Immature natural killer cell (primary cell): ENCODE results near the gene SH3D19. TPM values are rescaled to one million over a fixed set of nuclear protein-coding genes. Genes with fewer than 3 reads are reported as not detected.
"Not testable (repeated sequence)": the region's sequence is repeated elsewhere in the genome, so short reads cannot be mapped to it uniquely, and the experiment has no call there.

Experiments used
- DNase-seq, 3 donors: peaks; one replicate each; pipeline ENCODE4 v3.0.0; 2022; ENCODE audit warnings: mixed read lengths in 1 of 3
- H3K27ac Mint-ChIP-seq, 6 donors: one replicate each; pipeline ENCODE4 v1.8.0; 2020; ENCODE audit warnings: mixed read lengths in 6 of 6, mild to moderate bottlenecking in 5 of 6, inconsistent platforms in 4 of 6, moderate library complexity in 3 of 6
- H3K27me3 Mint-ChIP-seq, 3 donors: one replicate each; pipeline ENCODE4 v1.8.0; 2020 to 2021; ENCODE audit warnings: low read depth in 3 of 3, mild to moderate bottlenecking in 3 of 3, mixed read lengths in 3 of 3, moderate library complexity in 3 of 3, inconsistent platforms in 1 of 3
- H3K36me3 Mint-ChIP-seq, 3 donors: one replicate each; pipeline ENCODE4 v1.8.0; 2020; ENCODE audit warnings: mixed read lengths in 3 of 3, inconsistent platforms in 2 of 3, mild to moderate bottlenecking in 2 of 3
- H3K4me1 Mint-ChIP-seq, 2 donors: one replicate each; pipeline ENCODE4 v1.8.0; 2020; ENCODE audit warnings: inconsistent platforms in 2 of 2, mild to moderate bottlenecking in 2 of 2, mixed read lengths in 2 of 2, moderate library complexity in 1 of 2
- H3K4me3 Mint-ChIP-seq, 5 donors: one replicate each; pipeline ENCODE4 v1.8.0; 2020; ENCODE audit warnings: mild to moderate bottlenecking in 5 of 5, mixed read lengths in 5 of 5, inconsistent platforms in 3 of 5, moderate library complexity in 3 of 5
- H3K9me3 Mint-ChIP-seq, 6 donors: one replicate each; pipeline ENCODE4 v1.8.0; 2020; ENCODE audit warnings: mild to moderate bottlenecking in 6 of 6, mixed read lengths in 6 of 6, inconsistent platforms in 4 of 6, moderate library complexity in 3 of 6
- polyA plus RNA-seq, 3 donors: library from polyadenylated mRNA; unstranded; fragments of 300-500 nt; fragmentation: Illumina TruSeq; gene quantifications; one replicate each; pipeline ENCODE4 v1.2.3, GENCODE V29; 2021

SH3D19 gene
- polyA plus RNA-seq, 3 donors from 2014 or later: 0.72 to 1.3 TPM; not detected in 1

- H3K36me3 Mint-ChIP-seq: no peaks in the 10 kb centered on the region
- DNase-seq: no peak
- no peak overlapping the region for H3K27ac Mint-ChIP-seq
- peaks cover 0 to 3% (median 1%) of the 10 kb centered on the region in 3 donors for H3K27me3 Mint-ChIP-seq
- H3K4me3 Mint-ChIP-seq: no peak overlapping the region
- H3K9me3 Mint-ChIP-seq: peaks cover 0 to 2% (median 0%) of the 10 kb centered on the region in 6 donors
- H3K4me1 Mint-ChIP-seq: no peaks in the 10 kb centered on the region
Observed at GRCh38 chr4:151251603-151252304, 73.7 kb downstream of the SH3D19 start.

- H3K4me1 Mint-ChIP-seq: no peaks in the 10 kb centered on the region
- no peak overlapping the region for H3K4me3 Mint-ChIP-seq
- DNase-seq: no peak
- no peak overlapping the region for H3K27ac Mint-ChIP-seq
- peaks cover 0 to 3% (median 2%) of the 10 kb centered on the region in 3 donors for H3K27me3 Mint-ChIP-seq
- H3K36me3 Mint-ChIP-seq: no peaks in the 10 kb centered on the region
- no peaks in the 10 kb centered on the region for H3K9me3 Mint-ChIP-seq
Observed at GRCh38 chr4:151250706-151251105, 74.7 kb downstream of the SH3D19 start.

GRCh38 chr4:151248519-151248918, 76.9 kb downstream of the SH3D19 start:
- no peaks in the 10 kb centered on the region for H3K4me1 Mint-ChIP-seq
- peaks cover 0 to 3% (median 3%) of the 10 kb centered on the region in 3 donors for H3K27me3 Mint-ChIP-seq
- H3K4me3 Mint-ChIP-seq: no peak overlapping the region
- no peak for DNase-seq
- no peaks in the 10 kb centered on the region for H3K9me3 Mint-ChIP-seq
- no peak overlapping the region for H3K27ac Mint-ChIP-seq
- no peaks in the 10 kb centered on the region for H3K36me3 Mint-ChIP-seq

GRCh38 chr4:151247395-151247794, 78.0 kb downstream of the SH3D19 start:
- no peak for DNase-seq
- no peaks in the 10 kb centered on the region for H3K36me3 Mint-ChIP-seq
- no peak overlapping the region for H3K4me3 Mint-ChIP-seq
- H3K27ac Mint-ChIP-seq: no peak overlapping the region
- no peaks in the 10 kb centered on the region for H3K9me3 Mint-ChIP-seq
- H3K4me1 Mint-ChIP-seq: no peaks in the 10 kb centered on the region
- H3K27me3 Mint-ChIP-seq: peaks cover 0 to 3% (median 3%) of the 10 kb centered on the region in 3 donors

GRCh38 chr4:151246742-151247141, 78.7 kb downstream of the SH3D19 start:
- H3K4me1 Mint-ChIP-seq: no peaks in the 10 kb centered on the region
- H3K36me3 Mint-ChIP-seq: no peaks in the 10 kb centered on the region
- no peaks in the 10 kb centered on the region for H3K9me3 Mint-ChIP-seq
- no peak for DNase-seq
- no peak overlapping the region for H3K27ac Mint-ChIP-seq
- H3K4me3 Mint-ChIP-seq: no peak overlapping the region
- H3K27me3 Mint-ChIP-seq: peaks cover 0 to 3% (median 3%) of the 10 kb centered on the region in 3 donors

- Mint-ChIP-seq H3K4me3 (no peak overlapping the region), H3K9me3 (no peaks in the 10 kb centered on the region), H3K36me3 (no peaks in the 10 kb centered on the region), H3K27me3 (peaks cover 0 to 2% (median 2%) of the 10 kb centered on the region in 3 donors), H3K4me1 (no peaks in the 10 kb centered on the region), H3K27ac (no peak overlapping the region)
- DNase-seq: no peak
Observed at GRCh38 chr4:151242305-151242704, 83.1 kb downstream of the SH3D19 start.

GRCh38 chr4:151239608-151240007, 85.8 kb downstream of the SH3D19 start:
- Mint-ChIP-seq H3K4me1 (no peaks in the 10 kb centered on the region), H3K27me3 (peaks cover 0 to 2% (median 0%) of the 10 kb centered on the region in 3 donors), H3K36me3 (no peaks in the 10 kb centered on the region), H3K4me3 (no peak overlapping the region), H3K9me3 (no peaks in the 10 kb centered on the region), H3K27ac (no peak overlapping the region)
- DNase-seq: no peak

- no peak overlapping the region for H3K27ac Mint-ChIP-seq
Observed at GRCh38 chr4:151238477-151238876, 86.9 kb downstream of the SH3D19 start.

GRCh38 chr4:151236036-151236435, 89.4 kb downstream of the SH3D19 start:
- Mint-ChIP-seq H3K27me3 (peaks cover 0 to 5% (median 2%) of the 10 kb centered on the region in 3 donors), H3K4me1 (no peaks in the 10 kb centered on the region), H3K27ac (no peak overlapping the region), H3K4me3 (no peak overlapping the region), H3K36me3 (no peaks in the 10 kb centered on the region), H3K9me3 (no peaks in the 10 kb centered on the region)
- no peak for DNase-seq

More at GRCh38 chr4:151238477-151238876, 86.9 kb downstream of the SH3D19 start:
- no peak for DNase-seq
- no peaks in the 10 kb centered on the region for H3K9me3 Mint-ChIP-seq
- peaks cover 0 to 4% (median 0%) of the 10 kb centered on the region in 3 donors for H3K27me3 Mint-ChIP-seq
- H3K36me3 Mint-ChIP-seq: no peaks in the 10 kb centered on the region
- no peak overlapping the region for H3K4me3 Mint-ChIP-seq
- H3K4me1 Mint-ChIP-seq: no peaks in the 10 kb centered on the region

- DNase-seq, H3K27me3 Mint-ChIP-seq, H3K36me3 Mint-ChIP-seq, H3K4me3 Mint-ChIP-seq, H3K4me1 Mint-ChIP-seq, H3K9me3 Mint-ChIP-seq, H3K27ac Mint-ChIP-seq: not testable (repeated sequence)
Observed at GRCh38 chr4:151235373-151235772, 90.0 kb downstream of the SH3D19 start.

GRCh38 chr4:151233600-151233999, 91.8 kb downstream of the SH3D19 start:
- no peaks in the 10 kb centered on the region for H3K36me3 Mint-ChIP-seq
- H3K4me3 Mint-ChIP-seq: no peak overlapping the region
- H3K27ac Mint-ChIP-seq: no peak overlapping the region
- DNase-seq: no peak
- H3K9me3 Mint-ChIP-seq: no peaks in the 10 kb centered on the region
- H3K27me3 Mint-ChIP-seq: peaks cover 0 to 3% (median 2%) of the 10 kb centered on the region in 3 donors
- H3K4me1 Mint-ChIP-seq: no peaks in the 10 kb centered on the region

- H3K4me1 Mint-ChIP-seq: no peaks in the 10 kb centered on the region
- no peak overlapping the region for H3K27ac Mint-ChIP-seq
Observed at GRCh38 chr4:151231915-151232595, 93.3 kb downstream of the SH3D19 start.

GRCh38 chr4:151228189-151229119, 97.0 kb downstream of the SH3D19 start:
- H3K4me1 Mint-ChIP-seq: no peaks in the 10 kb centered on the region
- H3K4me3 Mint-ChIP-seq: no peak overlapping the region
- peaks cover 0 to 2% (median under 1%) of the 10 kb centered on the region in 3 donors for H3K27me3 Mint-ChIP-seq
- H3K36me3 Mint-ChIP-seq: no peaks in the 10 kb centered on the region
- DNase-seq: no peak
- H3K9me3 Mint-ChIP-seq: no peaks in the 10 kb centered on the region
- H3K27ac Mint-ChIP-seq: no peak overlapping the region

More at GRCh38 chr4:151231915-151232595, 93.3 kb downstream of the SH3D19 start:
- no peaks in the 10 kb centered on the region for H3K36me3 Mint-ChIP-seq
- no peak overlapping the region for H3K4me3 Mint-ChIP-seq
- DNase-seq: no peak
- peaks cover 0 to 3% (median 2%) of the 10 kb centered on the region in 3 donors for H3K27me3 Mint-ChIP-seq
- H3K9me3 Mint-ChIP-seq: no peaks in the 10 kb centered on the region

GRCh38 chr4:151227731-151228130, 97.7 kb downstream of the SH3D19 start:
- no peak for DNase-seq
- H3K27me3 Mint-ChIP-seq: peaks cover 0 to 3% (median 2%) of the 10 kb centered on the region in 3 donors
- no peak overlapping the region for H3K27ac Mint-ChIP-seq
- H3K4me3 Mint-ChIP-seq: no peak overlapping the region
- H3K36me3 Mint-ChIP-seq: no peaks in the 10 kb centered on the region
- no peaks in the 10 kb centered on the region for H3K4me1 Mint-ChIP-seq
- H3K9me3 Mint-ChIP-seq: peaks cover 0 to 2% (median 0%) of the 10 kb centered on the region in 6 donors
